A204.1 (cell line): Measurements from ENCODE around the gene RTTN.

ENCODE experiments used
- FAIRE-seq: peaks from 2 replicates; lab custom pipeline; 2012; peaks lifted over from hg19 to GRCh38; lab: Jason Lieb, UNC

Gene RTTN

GRCh38 chr18:70197026-70197425, 8.5 kb downstream of the RTTN start:
- no peak for FAIRE-seq

GRCh38 chr18:70195852-70196434, 9.5 kb downstream of the RTTN start:
- peak; percentile 97 for FAIRE-seq

GRCh38 chr18:70195014-70195614, 10.4 kb downstream of the RTTN start:
- FAIRE-seq, result no peak

- no peak for FAIRE-seq
Measured at GRCh38 chr18:70194227-70194890, 11.1 kb downstream of the RTTN start.

- FAIRE-seq, result no peak
Measured at GRCh38 chr18:70190529-70190928, 15.0 kb downstream of the RTTN start.

- FAIRE-seq, result peak; percentile 62
Measured at GRCh38 chr18:70188113-70188512, 17.4 kb downstream of the RTTN start.

- FAIRE-seq, result no peak
Measured at GRCh38 chr18:70183441-70183840, 22.0 kb downstream of the RTTN start.

- no peak for FAIRE-seq
Measured at GRCh38 chr18:70182548-70182947, 22.9 kb downstream of the RTTN start.

GRCh38 chr18:70181725-70182124, 23.8 kb downstream of the RTTN start:
- no peak for FAIRE-seq

GRCh38 chr18:70181015-70181414, 24.5 kb downstream of the RTTN start:
- FAIRE-seq, result peak; percentile 100

GRCh38 chr18:70176537-70176936, 28.9 kb downstream of the RTTN start:
- no peak for FAIRE-seq

- FAIRE-seq, result no peak
Measured at GRCh38 chr18:70175216-70175615, 30.3 kb downstream of the RTTN start.

- peak; percentile 99 for FAIRE-seq
Measured at GRCh38 chr18:70172225-70172624, 33.3 kb downstream of the RTTN start.

GRCh38 chr18:70169747-70170146, 35.7 kb downstream of the RTTN start:
- peak; percentile 77 for FAIRE-seq

- FAIRE-seq, result no peak
Measured at GRCh38 chr18:70166668-70167067, 38.8 kb downstream of the RTTN start.

GRCh38 chr18:70165936-70166335, 39.6 kb downstream of the RTTN start:
- no peak for FAIRE-seq

- FAIRE-seq, result no peak
Measured at GRCh38 chr18:70160073-70160678, 45.3 kb downstream of the RTTN start.

- no peak for FAIRE-seq
Measured at GRCh38 chr18:70158992-70159717, 46.3 kb downstream of the RTTN start.

- FAIRE-seq, result no peak
Measured at GRCh38 chr18:70156886-70157285, 48.6 kb downstream of the RTTN start.

GRCh38 chr18:70154591-70155194, 50.8 kb downstream of the RTTN start:
- no peak for FAIRE-seq

GRCh38 chr18:70151614-70152013, 53.9 kb downstream of the RTTN start:
- no peak for FAIRE-seq

- no peak for FAIRE-seq
Measured at GRCh38 chr18:70149616-70150301, 55.7 kb downstream of the RTTN start.
